GM18505 (cell line): ENCODE measurements around the gene SLC35E2B.
"Not testable (repeated sequence)": the region's sequence is repeated elsewhere in the genome, so short reads cannot be mapped to it uniquely, and the experiment has no call there.

ENCODE experiments used
- ATAC-seq: cut with Tn5 transposase; IDR thresholded peaks from one replicate; pipeline ENCODE4 v1.9.1; 2021; ENCODE audit not compliant: unreplicated experiment
- POLR2A ChIP-seq: IDR thresholded peaks from 4 replicates; pipeline ENCODE4 v1.6.1; 2011; ENCODE audit warnings: borderline replicate concordance; ENCODE audit not compliant: insufficient read depth, insufficient read length; ENCODE audit errors: extremely low read depth

Gene SLC35E2B

DNA sequence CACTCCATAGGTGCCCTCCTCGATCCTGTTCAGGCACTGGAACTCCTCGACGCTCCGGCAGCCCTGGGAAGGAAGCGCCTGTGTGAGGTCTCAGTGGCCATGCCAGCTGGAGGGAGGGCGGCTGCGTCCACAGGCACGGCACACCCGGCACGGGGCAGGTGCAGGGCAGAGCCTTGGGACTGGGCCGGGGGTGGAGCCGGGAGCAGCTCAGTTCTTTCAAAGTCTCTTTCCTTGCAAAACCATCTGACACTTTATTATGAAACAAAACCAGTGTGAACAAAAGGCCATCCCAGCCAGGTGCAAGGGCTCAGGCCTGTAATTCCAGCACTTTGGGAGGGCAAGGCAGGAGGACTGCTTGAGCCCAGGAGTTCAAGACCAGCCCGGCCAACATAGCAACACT, 54.1 kb downstream of the SLC35E2B start:
- not testable (repeated sequence) for ATAC-seq

- ATAC-seq, result not testable (repeated sequence)
Measured at GRCh38 chr1:1637479-1637875, 55.1 kb downstream of the SLC35E2B start.

- ATAC-seq, result not testable (repeated sequence)
Measured at GRCh38 chr1:1636621-1637478, 55.7 kb downstream of the SLC35E2B start.

- ATAC-seq, result not testable (repeated sequence)
Measured at GRCh38 chr1:1634613-1635012, 58.0 kb downstream of the SLC35E2B start.

DNA sequence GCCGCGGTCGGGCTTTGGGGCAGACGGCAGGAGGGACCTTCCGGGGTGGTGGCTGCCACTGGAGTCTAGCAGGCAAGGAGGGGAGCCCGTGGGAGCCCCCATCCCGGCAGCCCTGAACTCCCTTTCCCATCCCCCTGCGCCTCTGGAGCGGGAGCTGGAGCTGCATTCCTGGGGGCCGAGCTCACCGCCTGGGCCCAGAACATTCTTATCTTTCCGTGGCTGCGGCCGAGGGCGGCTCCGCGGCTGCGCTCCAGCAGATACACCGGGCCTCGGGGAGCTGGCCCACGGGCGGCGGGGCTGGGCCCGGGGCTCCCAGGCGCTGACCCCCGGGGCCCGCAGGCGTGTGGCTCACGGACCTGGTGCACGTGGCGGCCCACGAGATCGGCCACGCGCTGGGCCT, 59.2 kb downstream of the SLC35E2B start:
- not testable (repeated sequence) for ATAC-seq

DNA sequence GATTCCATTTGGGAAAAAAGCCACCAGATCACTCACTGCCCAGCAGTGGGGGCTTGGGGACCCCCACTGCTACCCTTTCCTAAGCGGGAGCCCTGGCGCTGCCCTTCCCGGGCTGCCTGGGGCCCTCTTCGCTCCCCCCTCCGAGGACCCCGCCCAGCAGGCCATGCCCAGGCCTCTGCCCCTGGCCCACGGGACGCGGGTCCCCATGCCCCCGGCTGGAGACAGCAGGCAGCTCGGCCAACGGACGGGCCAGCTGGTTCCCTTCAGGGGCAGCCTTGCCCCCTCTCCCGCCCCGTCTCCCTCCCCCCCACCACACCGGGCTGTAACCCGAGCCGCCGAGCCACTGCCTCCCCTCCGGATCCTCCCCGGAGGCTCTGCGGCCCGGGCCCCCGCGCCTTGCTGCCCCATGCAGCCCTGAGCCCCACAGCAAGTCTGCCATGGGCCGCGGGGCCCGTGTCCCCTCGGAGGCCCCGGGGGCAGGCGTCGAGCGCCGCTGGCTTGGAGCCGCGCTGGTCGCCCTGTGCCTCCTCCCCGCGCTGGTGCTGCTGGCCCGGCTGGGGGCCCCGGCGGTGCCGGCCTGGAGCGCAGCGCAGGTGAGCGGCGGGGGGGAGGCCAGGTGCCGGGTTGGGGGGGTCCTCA, 60.7 kb downstream of the SLC35E2B start, which contains the start of gene MMP23B:
TSS of gene MMP23B (plus strand) at position 392 of the 639 bp plus-strand sequence. CDS start at position 438, 46 bp downstream.
- TF ChIP-seq POLR2A, result no peak
- ATAC-seq, result no peak

GRCh38 chr1:1630965-1631781, 61.4 kb downstream of the SLC35E2B start:
- ATAC-seq, result no peak
- TF ChIP-seq POLR2A, result no peak

DNA sequence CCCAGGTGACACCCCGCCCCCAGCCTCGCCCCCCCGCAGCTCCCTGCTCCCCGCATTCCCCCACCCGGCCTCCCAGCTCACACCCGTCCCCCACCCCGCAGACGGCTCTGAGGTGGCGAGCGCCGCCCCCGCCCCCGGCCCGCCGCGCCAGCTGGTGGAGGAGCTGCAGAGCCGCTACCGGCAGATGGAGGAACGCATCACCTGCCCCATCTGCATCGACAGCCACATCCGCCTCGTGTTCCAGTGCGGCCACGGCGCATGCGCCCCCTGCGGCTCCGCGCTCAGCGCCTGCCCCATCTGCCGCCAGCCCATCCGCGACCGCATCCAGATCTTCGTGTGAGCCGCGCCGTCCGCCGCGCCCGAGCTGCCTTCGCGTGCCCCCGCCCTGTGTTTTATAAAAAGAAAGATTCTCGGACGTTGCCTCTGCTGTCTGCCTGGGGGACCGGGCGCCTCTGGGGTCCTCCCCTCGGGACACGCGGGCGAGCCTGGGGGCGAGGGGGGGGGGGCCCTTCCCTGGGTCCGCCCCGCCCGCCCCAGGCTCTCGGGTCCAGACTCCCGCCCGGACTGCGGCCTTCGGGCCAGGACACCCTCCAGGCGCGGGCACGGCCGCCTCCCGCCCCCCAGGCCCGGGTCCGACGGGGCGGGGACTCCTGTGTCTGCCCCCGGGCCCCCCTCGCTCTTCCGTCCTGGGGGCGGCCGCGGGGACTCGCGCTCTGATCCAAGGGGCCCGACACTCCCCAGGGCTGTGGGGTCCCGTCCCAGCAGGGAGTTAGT, 62.2 kb downstream of the SLC35E2B start:
- peak; percentile 58 for ATAC-seq
- TF ChIP-seq POLR2A, result peak; percentile 18

DNA sequence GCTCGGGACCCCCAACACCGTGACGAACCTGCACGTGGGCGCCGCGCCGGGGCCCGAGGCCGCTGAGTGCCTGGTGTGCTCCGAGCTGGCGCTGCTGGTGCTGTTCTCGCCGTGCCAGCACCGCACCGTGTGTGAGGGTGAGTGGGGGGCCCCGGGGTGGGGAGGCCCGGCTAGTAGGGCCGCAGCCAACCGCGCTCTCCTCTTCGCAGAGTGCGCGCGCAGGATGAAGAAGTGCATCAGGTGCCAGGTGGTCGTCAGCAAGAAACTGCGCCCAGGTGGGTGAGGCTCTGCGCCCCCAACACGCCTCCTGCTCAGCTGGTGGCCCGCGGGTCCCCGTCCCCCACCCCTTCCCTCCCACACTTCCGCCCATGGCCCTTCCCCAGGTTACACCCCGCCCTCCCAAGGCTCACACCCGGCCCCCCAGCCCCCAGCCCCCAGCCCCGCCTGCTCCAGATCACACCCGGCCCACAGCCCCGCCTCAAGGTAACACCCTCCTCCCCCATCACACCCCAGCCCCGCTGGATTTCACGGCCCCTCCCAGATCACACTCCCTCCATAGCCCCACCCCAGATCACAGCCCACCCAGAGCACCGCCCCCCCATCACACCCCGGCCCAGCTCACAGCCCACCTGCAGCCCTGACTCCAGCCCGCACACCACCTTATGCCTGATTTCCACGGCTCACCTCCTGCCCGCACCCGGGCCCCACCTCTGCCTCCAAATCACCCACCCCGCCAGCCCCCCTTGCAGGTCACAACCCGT, 63.0 kb downstream of the SLC35E2B start:
- TF ChIP-seq POLR2A, result no peak
- no peak for ATAC-seq

- no peak for ATAC-seq
- no peak for TF ChIP-seq POLR2A
Measured at GRCh38 chr1:1628754-1629429, 63.7 kb downstream of the SLC35E2B start.

DNA sequence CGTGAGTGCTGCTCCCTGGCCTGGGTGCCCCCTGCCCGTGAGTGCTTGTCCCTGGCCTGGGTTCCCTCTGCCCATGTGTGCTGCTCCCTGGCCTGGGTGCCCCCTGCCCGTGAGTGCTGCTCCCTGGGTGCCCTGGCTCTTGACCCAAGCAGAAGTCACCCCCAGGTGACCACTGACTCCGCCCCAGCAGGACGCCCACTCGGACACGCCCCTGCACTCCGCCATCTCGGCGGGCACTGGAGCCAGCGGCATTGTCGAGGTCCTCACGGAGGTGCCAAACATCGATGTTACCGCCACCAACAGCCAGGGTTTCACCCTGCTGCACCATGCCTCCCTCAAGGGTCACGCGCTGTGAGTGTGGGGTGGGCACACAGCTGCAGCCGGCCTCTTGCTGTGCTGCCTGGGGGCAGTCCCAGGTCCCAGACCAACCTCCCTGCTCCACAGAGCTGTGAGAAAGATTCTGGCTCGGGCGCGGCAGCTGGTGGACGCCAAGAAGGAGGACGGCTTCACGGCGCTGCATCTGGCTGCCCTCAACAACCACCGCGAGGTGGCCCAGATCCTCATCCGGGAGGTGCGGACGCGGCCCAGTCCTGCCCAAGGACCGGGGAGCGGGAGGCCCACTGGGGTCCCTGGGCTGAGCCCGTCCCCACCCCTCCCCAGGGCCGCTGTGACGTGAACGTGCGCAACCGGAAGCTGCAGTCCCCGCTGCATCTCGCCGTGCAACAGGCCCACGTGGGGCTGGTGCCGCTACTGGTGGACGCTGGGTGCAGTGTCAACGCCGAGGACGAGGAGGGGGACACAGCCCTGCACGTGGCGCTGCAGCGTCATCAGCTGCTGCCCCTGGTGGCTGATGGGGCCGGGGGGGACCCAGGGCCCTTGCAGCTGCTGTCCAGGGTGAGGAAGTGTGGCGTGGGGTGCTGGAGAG, 64.5 kb downstream of the SLC35E2B start:
- no peak for TF ChIP-seq POLR2A
- no peak for ATAC-seq

- ATAC-seq, result no peak
- no peak for TF ChIP-seq POLR2A
Measured at GRCh38 chr1:1627261-1627828, 65.2 kb downstream of the SLC35E2B start.
